GM21367 (cell line): ENCODE results near the gene STYK1.
"Not testable (repeated sequence)": the region's sequence is repeated elsewhere in the genome, so short reads cannot be mapped to it uniquely, and the experiment has no call there.

Experiments used
- ATAC-seq: cut with Tn5 transposase; IDR thresholded peaks from one replicate; pipeline ENCODE4 v1.9.1; 2021; ENCODE audit not compliant: unreplicated experiment

Gene STYK1

DNA sequence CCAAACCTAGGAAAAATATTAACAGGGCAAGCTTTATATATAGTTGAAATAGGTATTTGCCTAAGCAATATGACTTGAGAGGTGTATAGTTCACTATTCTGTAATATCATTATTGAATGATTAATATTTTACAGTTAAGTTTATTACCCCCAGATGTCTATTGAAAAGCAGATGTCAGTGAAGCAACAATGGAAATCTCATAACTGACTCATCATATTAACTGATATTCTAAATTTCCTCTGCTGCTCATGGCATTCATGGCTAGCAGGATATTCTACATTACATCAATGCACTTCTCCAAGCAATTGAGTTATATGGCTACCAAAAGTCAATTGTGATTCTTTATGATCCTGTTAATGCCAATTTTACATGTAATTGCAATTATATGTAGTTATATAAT, 50.7 kb downstream of the STYK1 start:
- no peak for ATAC-seq

DNA sequence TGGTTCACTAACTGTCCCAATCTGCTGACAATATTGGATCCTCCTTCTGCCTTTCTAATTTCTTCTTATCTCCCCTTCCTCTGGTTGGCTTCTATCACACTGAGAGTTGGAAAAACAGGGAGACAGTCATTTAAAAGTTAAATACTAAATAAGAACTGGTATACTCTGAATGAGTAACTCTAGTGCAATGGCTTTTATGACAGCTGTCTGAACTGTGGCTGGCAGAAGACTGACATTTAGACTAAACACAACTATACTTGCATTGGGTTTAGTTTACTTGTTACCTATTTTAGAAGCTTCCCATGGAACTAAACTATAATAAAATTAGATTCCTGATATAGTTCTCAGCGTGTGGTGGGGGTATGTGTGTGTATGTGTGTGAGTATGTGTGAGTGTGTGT, 52.6 kb downstream of the STYK1 start:
- no peak for ATAC-seq

DNA sequence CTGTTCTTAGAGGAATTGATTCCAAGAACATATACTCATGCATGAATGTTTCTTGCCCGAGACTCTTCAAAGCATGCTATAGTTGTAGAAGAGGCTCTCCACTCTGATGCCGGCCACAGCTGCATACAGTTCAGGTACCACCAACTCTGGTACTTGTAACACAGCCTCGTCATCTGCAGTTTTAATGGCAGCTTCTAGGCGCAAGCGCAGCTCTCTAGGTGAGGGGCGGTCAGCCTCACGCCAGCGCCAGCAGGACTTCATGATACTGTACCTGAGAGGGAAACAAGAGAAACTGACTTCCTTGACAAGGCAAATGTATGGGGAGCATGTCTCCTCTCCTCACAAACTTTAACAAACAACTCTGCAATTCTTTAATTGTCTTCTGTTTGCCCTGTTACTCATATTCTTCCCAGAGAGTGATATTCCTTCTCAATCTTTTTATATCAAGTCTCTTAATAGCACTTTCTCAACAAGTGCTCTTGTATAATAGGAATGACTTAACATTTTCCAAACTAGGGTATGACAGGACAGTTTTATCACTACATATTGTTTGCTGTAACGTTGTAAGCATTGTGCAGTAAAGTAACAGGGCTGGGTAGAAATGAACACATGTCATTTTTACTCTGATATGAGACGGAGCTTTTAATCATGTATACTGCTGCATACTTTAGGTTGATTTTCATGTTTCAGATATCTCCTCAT, 53.6 kb downstream of the STYK1 start:
- ATAC-seq = no peak

DNA sequence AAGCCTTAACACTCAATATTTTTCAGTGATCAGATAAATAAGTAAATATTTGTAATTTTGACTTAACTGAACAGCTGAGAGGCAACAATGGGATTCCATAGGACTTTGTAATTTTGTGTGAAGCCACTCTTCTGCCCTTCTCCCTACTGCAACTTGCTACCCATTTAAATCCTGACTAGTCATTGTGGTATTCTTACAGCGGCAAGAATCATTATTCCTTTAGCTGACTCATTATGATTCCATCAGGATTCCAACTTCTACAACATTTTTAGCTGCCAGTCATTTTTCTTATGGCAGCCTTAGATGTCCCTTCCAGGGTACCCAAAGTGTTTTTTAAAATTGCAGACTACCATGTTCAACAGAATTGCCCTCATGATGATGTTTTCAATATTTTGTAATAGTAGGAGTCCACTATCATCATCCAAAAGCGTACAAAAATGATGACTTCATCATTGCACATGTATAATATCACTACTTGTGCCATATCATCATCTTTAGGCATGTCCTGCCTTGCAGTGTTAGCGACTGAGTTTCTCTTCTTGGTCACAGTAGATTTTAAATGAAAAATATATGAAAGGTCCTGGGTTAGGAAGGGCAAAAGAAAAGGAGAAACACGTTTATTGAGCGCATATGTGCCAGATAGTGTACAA, 55.4 kb downstream of the STYK1 start:
- no peak for ATAC-seq

DNA sequence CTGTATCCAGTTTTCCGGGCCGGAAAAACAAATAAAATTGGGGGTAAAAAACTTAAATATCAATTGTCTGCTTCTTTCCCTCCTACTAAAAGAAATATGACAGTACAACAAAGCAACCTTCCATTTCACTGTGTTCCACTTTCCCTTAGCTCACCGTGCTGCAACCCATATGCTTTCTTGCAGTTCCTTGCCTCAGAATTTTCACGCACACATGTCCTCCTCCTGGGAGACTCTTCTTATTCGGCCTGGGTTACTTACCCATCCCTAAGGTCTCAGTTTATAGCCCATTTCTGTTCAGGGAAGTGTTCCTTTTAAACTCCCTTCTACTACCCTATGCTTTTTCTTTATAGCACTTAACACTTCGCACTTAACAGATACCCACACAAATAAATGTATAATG, 56.0 kb downstream of the STYK1 start:
- ATAC-seq = no peak

DNA sequence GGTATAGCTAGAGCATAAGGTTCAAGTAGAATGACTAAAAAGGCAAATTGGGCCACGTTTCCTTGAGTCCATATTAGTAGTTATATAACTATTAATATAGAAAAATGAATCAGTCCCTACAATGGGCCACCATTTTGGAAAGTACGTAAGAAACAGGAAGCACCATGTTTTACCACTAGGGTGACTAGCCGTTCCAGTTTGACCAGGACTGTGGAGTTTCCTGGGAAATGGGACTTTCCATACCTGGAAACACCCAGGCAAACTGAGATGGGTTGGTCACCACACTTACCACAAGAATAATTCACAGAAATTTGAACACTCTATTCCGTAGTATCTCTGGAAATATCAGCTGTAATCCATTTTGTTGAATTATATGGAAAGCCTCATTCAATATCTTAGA, 58.3 kb downstream of the STYK1 start:
- no peak for ATAC-seq

DNA sequence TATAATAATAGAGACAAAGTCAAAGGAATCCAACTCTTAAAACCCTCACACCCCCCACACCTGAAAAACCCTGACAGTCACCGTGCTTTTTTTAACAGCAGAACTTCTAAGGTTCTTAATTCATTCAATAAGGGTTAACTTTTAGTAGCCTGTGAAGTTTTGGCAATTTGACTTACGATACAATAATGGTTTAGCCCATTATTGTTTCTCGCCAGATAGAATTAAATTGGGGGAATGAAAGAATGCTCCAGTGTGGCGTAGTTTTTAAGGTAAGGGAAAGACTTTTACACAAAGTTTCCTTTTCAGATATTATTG, 59.8 kb downstream of the STYK1 start:
- peak; percentile 19 for ATAC-seq

DNA sequence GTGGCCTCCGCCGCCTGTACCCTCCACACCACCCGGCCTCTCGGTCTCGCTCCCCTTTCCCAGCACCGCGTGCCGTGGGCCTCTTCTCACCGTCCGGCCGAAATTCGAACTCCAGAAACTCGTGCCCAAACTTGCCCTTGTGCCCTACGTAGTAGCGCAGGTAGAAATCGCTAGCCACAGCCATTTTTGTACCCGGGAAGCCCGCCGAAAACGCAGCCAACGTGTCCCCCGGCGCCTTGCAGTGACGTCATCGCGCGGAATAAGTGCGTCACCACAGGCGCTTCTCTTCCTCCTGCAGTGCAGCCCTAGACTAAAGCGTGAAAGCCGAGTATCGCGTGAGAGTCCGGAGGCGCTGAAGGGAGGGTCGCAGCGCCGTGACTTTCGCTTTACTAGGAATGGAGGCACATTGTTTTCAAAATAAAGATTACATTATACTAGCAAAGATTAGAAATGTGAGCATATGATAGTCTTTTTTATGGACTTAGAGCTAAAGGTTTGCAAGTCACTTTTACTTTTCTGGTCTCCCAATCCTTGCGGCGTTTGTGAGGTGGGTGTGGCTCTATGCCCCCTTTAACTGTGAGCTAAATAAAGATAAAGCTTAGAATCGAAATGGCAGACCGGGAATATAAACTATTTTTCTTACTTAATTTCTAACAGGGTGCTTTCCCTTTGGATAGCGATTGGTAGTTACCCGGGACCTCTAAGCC, 60.4 kb downstream of the STYK1 start, which contains the start of gene MAGOHB:
MAGOHB (minus strand) TSS at position 261 of the 707 bp plus-strand sequence; CDS start at position 184, 77 bp downstream.
- peak; percentile 94 for ATAC-seq

DNA sequence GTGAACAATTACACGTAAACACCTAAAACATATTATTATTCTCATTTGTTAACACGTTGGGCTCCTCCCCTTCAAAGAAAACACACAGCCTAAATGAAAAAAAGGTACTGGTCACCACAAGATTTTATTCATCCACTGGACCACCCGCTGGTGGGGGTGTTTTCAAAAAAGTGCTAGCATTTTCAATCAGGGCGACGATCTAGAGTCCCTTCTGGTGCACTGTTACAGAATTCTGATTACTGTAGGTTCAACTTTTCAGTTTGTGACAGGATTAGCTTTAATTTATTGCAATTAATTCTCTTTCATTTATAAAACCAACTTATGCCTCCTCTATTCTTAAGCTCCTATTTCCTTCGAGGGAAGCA, 60.9 kb downstream of the STYK1 start:
- ATAC-seq = peak; percentile 2

DNA sequence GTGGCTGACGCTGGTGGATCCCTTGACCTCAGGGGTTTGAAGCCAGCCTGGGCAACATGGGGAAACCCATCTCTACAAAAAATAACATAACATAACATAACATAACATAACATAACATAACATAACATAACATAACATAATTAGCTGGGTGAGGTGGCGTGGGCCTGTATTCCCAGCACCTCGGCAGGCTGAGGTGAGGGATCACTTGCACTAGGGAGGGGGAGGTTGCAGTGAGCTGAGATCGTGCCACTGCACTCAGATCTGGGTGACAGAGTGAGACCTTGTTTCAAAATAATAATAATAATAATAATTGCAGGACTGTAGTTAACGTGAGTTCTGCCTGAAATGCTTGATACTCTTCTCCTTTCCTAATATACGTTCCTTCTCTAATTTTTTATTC, 61.7 kb downstream of the STYK1 start:
- ATAC-seq = no peak

DNA sequence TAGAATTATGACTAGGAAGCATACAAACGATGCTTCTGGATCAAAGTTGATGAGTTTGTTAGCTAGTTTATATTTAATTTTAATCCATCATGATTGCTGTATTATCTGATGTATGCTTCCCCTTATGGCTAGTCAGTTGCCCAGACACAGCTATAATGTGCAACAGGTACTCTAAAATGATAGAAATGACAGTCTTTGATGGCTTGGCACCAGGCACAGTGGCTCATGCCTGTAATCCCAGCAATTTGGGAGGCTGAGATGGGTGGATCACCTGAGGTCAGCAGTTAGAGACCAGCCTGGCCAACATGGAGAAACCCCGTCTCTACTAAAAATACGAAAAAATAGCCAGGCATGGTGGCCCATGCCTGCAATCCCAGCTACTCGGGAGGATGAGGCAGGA, 62.6 kb downstream of the STYK1 start:
- ATAC-seq = not testable (repeated sequence)

DNA sequence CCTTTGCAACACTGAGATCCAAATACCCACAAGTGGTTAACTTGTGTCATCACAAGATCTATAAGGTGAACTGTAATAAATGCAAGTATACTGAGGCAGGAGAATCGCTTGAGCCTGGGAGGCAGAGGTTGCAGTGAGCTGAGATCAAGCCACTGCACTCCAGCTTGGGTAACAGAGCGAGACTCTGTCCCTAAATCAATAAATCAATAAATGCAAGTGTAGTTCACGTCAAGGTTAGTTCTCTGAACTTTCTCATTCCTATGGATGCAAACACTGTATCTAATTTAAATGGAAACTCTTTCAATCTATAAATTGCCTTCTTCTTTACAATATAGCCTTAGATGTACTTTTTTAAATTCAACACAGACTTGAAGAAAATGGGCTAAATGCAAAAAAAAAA, 63.7 kb downstream of the STYK1 start:
- ATAC-seq = no peak

DNA sequence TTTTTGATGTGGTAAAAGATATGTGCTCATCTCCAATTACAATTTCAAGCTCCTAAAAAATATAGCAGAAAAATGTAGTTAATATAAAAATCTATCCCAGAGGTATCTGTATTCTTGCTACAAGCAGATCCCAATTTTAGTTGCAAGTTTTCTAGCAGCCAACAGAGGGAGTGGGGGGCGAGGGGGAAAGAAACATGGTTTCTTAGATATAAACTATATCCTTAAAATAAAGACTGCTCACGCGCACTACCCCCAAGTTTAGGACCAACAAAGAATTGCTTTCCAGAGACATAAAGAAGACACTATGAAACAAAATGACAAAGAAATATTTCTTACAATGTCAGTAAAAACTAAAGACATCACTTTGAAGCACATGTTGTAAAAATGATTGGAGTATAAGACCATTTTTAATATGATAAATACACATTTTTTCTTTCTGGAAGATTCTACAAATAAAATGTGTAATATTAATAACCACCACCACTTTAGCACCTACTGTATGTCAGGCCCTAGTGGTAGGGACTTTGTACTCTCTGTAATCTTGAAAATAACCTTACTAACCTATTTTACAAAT, 65.9 kb downstream of the STYK1 start:
- no peak for ATAC-seq

DNA sequence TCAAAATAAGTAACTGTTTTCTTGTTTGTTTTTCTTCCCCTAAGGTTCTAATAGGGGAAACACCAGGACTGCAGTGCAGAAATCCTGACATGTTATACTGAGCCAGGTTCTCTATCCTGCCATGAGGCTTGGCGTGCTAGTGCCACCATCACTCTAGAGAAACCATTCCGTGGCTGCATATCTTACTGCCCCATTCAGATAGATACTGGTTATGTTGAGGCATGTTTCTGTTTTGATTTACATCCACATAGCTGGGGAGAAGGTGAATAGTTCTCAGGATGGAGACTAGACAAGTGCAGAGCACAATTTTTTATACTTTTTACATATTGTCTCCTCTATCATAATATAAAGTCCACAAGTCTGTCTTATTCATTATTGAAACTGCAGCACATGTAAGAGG, 72.0 kb downstream of the STYK1 start:
- ATAC-seq = no peak

DNA sequence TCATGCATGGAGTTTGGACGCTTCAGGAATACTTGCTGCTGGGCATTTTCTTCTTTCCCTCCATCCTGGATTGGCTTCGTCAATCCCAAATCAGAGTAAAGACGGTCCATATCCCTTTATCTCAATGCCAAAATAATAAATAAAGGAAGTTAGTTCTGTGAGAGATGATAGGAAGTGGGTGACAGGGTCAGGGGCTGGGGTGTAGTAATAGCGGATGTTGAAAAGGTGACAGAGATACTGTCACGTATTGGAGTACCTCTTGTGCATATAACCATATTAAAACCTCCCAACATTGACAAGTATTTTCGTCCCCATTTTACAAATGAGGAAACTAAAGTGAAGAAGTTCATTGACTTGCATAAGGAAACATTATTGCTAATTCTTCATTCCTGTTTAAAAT, 72.9 kb downstream of the STYK1 start:
- ATAC-seq = no peak

DNA sequence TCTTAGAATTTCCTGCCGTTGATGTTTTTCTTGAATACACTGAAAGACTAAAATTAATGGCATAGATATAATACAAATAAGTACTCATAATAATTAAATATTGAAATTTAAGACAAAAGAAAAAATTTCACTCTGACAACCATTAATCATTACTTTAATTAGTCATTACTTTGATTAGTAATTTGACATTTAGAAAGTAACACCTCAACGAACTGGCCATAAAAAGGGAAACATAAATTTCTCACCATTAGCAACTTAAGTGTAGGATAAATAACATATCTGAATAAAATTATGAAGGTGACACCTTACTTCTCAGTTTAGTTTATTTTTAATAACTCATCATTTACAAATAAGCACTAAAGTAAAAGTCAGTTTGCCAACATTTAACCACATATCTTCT, 78.0 kb downstream of the STYK1 start:
- ATAC-seq = no peak

DNA sequence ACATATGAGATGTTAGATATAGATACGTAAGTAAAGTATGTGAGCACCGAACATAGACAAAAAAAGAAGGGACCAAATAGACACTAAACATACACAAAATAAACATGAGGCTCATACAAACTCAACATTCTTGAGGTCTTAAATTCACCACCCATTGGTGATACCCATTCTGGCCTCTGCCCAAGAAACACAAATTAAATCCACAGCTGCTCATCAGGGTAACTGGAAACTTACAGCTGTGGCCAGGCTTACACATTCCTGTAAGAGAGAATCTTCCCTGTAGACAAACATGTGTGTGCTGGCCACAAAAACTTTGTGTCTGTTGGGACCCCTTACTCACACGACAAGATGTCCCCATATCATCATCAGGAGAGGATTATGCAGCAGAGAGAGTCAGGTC, 82.9 kb downstream of the STYK1 start:
- ATAC-seq = no peak

DNA sequence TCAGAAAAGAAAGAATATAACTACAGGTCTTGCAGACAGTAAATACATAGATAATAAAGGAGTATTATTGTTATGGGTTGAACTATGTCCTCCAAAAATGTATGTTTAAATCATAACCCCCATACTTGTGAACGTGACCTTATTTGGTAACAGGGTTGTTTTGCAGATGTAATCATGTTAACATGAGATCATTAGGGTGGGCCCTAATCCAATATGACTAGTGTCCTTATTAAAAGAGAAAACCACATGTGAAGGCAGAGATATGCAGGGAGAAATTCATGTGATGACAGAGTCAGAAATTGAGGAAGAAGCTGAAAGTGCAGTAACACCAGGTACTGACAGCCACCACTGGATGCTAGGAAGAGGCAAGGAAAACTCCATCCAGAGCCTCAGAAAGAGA, 89.4 kb downstream of the STYK1 start:
- no peak for ATAC-seq

DNA sequence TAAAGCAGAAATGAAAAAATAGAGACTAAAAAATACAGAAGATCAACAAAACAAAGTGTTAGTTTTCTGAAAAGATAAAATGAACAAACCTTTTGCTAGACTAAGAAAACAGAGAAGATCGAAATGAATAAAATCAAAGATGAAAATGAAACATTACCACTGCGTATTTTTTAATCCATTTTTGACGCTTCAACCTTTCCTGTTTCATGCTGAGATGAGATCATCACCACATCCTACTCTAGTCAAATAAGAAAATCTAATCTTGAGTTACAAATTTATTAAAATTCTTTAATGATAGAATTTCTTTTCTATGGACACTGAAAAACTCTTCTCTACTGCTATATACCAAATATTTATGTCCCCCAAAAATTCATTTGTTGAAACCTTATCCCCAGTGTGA, 91.1 kb downstream of the STYK1 start:
- no peak for ATAC-seq

DNA sequence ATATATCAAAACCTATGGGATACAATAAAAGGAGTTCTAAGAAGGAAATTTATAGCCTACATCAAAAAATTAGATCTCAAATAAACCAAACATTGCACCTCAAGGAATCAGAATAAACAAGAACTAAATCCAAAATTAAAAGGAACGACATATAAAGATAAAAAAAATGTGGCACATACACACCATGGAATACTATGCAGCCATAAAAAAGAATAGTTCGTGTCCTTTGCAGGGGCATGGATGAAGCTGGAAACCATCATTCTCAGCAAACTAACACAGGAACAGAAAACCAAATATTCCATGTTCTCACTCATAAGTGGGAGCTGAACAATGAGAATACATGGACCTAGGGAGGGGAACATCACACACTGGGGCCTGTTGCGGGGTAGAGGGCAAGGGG, 91.7 kb downstream of the STYK1 start:
- ATAC-seq = not testable (repeated sequence)

DNA sequence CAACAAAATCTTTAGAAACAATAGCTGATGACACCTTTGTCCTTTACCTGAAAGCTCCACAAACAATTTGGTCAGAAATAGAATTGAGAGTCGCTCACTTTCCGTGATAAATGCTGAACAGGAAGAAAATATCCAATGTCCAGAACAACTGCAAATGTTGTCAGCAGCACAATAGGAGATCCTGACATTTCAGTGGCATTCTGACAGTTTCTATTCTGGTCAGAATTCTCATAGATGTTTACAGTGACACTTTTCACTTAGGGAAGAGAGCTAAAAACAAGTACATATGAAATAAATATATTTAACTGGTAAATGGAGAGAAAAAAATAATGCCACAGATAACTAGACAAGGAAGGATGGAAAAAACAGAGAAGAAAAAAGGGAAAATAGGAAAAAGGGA, 99.5 kb downstream of the STYK1 start:
- ATAC-seq = no peak

DNA sequence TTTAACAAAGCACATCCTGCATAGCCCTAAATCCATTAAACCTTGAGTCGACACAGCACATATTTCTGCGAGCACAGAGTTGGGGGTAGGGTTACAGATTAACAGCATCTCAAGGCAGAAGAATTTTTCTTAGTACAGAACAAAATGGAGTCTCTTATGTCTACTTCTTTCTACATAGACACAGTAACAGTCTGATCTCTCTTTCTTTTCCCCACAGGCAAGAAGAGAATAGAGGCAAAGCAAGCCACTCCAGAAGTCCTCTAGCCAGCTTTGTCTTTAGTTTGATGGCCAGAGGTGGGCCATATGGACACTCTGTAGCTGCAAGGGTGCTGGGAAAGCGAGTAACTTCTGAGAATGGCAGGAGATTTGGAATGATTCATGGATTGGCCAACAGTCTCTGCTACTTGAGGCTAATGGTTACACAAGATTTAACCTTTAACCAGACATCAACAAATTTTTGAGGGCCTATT, 101.8 kb downstream of the STYK1 start:
- ATAC-seq = not testable (repeated sequence)
